CD4-positive, alpha-beta T cell treated with Interleukin-21 for 1 hour (primary cell): ENCODE results near the gene COMMD1.
"Not testable (repeated sequence)": the region's sequence is repeated elsewhere in the genome, so short reads cannot be mapped to it uniquely, and the experiment has no call there.

ENCODE experiments used
- DNase-seq: peaks from one replicate; pipeline ENCODE4 v3.0.0-alpha.2; 2020

COMMD1 gene

GRCh38 chr2:61905372-61906185 is at the start of gene COMMD1:
Gene COMMD1, plus strand, starts transcription at chr2:61905674. Its CDS starts 5 bp downstream, at chr2:61905679.
- DNase-seq: peak; percentile 83

- DNase-seq: peak; percentile 10
These were observed 48.2 kb upstream of the COMMD1 start for GRCh38 chr2:61857224-61857623.

- no peak for DNase-seq
These were observed 43.4 kb upstream of the COMMD1 start for GRCh38 chr2:61862085-61862484.

- not testable (repeated sequence) for DNase-seq
These were observed 38.9 kb upstream of the COMMD1 start for GRCh38 chr2:61866482-61867089.

DNA sequence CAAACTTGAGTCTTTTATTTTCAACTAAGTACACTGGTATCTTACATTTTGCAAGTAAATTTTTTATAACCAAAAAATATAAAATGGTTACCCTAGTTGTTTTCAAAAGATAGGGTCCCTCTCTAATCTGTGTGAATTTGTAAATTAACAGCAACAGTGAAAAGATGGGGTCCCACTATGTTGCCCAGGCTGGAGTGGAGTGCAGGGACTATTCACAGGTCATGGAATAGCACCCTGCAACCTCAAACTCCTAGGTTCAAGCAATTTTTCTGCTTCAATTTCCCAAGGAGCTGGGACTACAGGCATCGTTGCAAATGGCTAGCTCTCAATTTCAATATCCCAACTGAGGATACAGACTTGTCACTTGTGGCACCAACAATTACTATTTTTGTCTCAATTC is 29.1 kb upstream of the COMMD1 start:
- DNase-seq: no peak

DNA sequence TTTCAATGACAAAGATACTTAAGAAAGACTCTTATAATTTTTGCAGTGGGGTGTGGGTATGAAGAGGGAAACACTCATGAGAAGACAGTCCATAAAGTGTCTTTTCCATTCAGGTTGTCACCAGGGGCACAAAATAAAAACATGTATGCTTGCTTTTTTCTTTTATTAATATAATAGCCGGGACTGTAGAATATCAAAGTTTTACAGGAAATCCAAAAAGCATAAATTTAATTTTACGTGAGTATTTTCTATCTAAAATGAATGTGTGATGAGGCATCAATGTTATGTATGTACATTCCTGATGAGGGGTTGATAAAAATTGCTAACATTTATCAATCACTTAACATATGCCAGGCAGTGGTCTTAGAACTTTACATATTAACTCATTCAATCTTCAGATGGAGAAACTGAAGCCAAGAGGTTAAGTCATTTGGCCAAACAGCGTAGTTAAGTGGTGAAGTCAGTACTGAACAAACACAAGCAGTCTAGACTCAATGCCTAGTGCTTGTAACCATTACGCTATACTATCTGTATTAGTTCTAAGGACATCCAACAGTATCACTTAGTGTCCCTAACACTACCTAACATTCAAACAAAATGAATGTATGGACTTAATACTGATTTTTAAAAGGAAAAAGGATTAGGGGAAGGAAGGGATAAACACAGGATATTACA is 27.8 kb upstream of the COMMD1 start:
- DNase-seq: no peak

DNA sequence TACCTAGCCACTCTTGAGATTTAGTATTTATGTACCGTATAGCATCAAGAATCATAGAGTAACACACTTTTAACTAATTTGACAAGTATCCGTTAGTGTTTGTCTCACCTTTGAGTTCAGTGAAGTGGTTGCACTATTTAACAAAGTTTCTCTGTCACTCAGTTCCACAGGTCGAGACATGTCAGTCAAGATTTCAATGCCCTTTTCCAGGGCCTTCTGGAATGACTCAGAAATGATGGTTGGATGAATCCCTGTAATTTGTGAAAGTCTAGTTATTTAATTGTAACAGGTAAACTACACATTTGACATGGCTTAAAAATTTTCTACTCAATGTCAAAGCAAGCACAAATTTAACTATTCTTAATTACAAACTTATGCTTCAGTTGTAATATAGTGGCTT is 26.7 kb upstream of the COMMD1 start:
- DNase-seq: no peak

DNA sequence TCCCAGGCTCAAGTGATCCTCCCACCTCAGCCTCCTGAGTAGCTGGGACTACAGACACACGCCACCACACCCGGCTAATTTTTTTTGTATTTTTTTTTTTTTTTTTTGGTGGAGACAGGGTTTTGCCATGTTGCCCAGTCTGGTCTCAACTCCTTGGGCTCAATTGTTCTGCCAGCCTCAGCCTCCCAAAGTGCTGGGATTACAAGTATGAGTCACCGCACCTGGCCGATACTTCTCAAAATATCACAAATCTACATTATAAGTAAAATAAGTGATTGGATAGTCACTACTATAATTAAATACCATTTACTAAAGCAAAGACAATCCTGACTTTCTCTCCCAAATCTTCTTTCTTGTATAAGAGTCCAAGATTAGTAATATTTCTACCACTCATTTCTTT is 26.1 kb upstream of the COMMD1 start:
- not testable (repeated sequence) for DNase-seq

- no peak for DNase-seq
These were observed 22.6 kb upstream of the COMMD1 start for GRCh38 chr2:61882850-61883249.

DNA sequence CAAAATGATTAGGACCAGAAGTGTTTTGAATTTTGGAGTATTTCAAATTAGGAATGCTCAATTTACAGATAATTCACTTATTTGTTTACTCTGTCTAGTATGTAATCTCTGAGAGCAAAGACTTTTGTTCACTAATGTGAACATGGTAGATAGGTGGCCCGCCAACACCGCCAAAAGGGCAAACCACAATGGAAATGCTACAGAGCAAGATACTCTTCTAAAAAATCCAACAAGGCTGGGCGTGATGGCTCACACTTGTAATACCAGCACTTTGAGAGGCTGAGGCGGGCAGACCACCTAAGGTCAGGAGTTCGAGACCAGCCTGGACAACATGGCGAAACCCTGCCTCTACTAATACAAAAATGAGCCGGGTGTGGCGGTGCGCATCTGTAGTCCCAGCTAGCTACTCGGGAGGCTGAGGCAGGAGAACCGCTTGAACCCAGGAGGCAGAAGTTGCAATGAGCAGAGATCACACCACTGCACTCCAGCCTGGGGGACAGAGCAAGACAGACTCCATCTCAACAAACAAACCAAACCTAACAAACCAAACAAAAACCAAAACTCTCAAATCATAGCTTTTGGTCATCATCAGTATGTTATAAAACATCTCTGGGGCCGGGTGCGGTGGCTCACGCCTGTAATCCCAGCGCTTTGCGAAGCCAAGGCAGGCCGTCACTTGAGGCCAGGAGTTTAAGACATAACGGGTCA is 19.4 kb upstream of the COMMD1 start:
- no peak for DNase-seq

GRCh38 chr2:61887717-61888266 is 17.7 kb upstream of the COMMD1 start:
- DNase-seq: peak; percentile 40

DNA sequence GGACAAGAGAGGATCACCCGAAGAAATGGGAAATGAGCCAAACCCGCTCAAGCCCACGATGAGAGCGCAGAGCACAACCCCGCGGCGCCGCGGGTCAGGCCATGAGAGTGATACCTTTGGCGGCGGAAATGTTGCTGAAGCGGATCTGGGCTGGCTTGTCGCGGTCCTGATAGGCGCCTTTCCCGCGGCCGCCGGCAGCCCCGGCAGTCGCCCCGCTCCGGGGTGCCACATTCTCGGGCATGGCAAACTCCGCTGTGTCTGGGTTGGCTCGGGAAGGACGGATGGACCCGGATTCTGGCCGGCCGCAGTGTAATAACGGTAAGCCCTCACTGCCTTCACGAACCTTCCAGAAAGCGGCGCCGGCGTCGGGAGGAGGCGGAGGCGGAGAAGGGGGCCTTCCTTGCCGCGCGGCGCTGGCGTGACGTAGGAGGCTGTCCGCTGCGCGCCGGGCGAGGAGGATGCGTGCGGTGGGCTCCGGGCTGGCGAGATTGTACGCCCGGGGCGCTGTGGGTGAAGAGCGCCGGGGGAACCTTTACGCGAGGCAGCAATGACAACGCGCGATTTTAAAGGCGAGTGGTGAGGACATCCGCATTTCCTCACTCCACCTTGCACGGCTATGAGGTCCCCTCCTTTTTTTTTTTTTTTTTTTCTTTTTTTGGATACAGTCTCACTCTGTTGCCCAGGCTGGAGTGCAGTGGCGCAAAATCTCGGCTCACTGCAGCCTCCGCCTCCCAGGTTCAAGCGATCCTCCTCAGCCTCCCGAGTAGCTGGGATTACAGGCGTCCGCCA is 17.0 kb upstream of the COMMD1 start, which contains the start of gene CCT4:
Gene CCT4 (minus strand): TSS at position 390 of the 789 bp plus-strand sequence. CDS start 149 bp downstream, at position 241.
- peak; percentile 92 for DNase-seq

DNA sequence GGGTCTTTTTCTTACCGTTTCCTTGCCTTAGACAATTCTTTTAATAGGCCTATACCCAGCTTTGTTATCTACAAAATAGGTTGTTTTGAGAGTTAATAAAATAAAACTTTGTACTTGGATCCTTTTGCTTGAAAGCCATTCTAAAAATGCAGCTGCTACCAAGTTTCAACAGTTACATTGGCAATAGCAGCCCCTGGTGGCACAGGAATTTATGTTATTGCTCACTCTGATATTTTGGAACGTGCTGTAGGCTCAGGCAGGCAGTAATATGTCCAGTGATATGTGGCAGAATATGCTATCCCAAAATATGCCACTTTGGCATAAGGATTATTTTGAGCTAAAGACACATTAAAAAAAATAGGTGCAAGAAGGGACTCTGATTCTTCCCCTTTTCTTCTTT is 6.7 kb upstream of the COMMD1 start:
- peak; percentile 27 for DNase-seq

GRCh38 chr2:61900281-61900680 is 5.2 kb upstream of the COMMD1 start:
- no peak for DNase-seq

DNA sequence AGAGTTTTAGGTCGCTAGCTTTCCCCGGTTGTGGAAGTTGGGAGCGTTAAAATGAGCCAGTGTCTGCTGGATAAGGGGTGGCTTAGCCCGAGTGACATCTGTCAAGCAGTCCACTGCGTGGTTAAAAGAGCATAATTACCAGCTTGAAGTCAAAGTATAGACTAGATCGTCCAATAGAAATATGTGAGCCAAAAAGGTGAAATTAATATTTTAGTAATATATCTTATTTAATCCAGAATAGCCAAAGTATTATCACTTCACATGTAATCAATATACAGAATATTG is 654 bp downstream of the COMMD1 start:
- no peak for DNase-seq

- no peak for DNase-seq
These were observed 3.6 kb downstream of the COMMD1 start for GRCh38 chr2:61909116-61909515.

- DNase-seq: no peak
These were observed 5.1 kb downstream of the COMMD1 start for GRCh38 chr2:61910603-61911002.

DNA sequence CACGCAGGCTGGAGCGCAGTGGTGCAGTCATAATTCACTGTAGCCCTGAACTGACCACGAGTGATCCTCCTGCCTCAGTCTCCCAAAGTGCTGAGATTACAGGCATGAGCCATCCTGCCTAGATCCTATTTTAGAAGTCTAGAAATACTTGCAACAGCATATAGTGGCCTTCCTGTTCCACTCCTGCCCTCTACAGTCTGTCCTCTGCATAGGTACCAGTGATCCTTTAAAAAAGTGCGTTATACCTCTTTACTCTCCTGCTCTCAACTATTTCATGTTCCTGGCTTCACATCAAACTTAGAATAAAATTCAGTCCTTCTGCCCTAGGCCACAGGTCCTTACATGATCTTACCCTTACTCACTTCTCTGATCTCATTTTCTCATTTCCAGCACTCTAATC is 6.0 kb downstream of the COMMD1 start:
- no peak for DNase-seq

DNA sequence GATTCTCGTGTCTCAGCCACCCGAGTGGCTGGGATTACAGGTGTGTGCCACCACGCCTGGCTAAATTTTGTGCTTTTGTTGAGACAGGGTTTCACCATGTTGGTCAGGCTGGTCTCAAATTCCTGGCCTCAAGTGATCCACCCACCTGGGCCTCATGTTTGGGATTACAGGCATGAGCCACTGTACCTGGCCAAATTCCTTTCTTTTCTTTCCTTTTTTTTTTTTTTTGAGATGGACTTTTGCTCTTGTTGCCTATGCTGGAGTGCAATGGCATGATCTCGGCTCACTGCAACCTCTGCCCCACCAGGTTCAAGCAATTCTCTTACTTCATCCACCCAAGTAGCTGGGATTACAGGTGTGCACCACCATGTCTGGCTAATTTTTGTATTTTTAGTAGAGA is 9.3 kb downstream of the COMMD1 start:
- DNase-seq: not testable (repeated sequence)

DNA sequence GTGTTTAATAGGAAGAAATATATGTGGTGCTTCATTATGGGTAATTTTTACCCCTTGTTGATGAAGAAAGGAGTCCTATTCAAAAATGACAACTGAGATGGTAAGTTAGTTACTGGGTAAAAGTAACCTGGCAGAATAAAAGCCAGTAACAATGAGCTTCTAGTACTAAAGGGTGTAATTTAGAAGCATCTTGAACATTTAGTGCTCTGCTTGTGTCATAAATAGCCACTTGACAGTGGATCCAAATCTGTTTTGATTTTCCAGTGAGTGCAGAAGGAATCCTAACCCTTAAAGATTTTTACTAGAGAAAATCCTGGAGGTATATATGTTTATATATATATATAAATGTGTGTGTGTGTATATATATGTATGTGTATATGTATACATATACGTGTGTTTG is 15.1 kb downstream of the COMMD1 start:
- DNase-seq: no peak

- no peak for DNase-seq
These were observed 17.2 kb downstream of the COMMD1 start for GRCh38 chr2:61922714-61923113.
